HPDE6-E6E7 (cell line): ENCODE results near the gene RAP1B.
"Not testable (repeated sequence)": the region's sequence is repeated elsewhere in the genome, so short reads cannot be mapped to it uniquely, and the experiment has no call there.

Source experiments
- DNase-seq: peaks from one replicate; pipeline ENCODE4 v3.0.0; 2011; ENCODE audit warnings: missing footprints; ENCODE audit errors: extremely low spot score

The RAP1B gene

GRCh38 chr12:68633614-68634558, 23.2 kb downstream of the RAP1B start:
- DNase-seq, result no peak

GRCh38 chr12:68636268-68636667, 25.6 kb downstream of the RAP1B start:
- DNase-seq, result peak; percentile 21

GRCh38 chr12:68637439-68637838, 26.7 kb downstream of the RAP1B start:
- not testable (repeated sequence) for DNase-seq

GRCh38 chr12:68638171-68638570, 27.5 kb downstream of the RAP1B start:
- DNase-seq, result no peak

- DNase-seq, result no peak
These were observed 28.2 kb downstream of the RAP1B start for GRCh38 chr12:68638721-68639395.

- DNase-seq, result no peak
These were observed 28.7 kb downstream of the RAP1B start for GRCh38 chr12:68639396-68639767.

GRCh38 chr12:68641138-68641537, 30.4 kb downstream of the RAP1B start:
- DNase-seq, result no peak

GRCh38 chr12:68646484-68646883, 35.8 kb downstream of the RAP1B start:
- DNase-seq, result no peak

- DNase-seq, result no peak
These were observed 36.8 kb downstream of the RAP1B start for GRCh38 chr12:68647507-68647906.

- DNase-seq, result no peak
These were observed 37.5 kb downstream of the RAP1B start for GRCh38 chr12:68648179-68648578.

GRCh38 chr12:68665016-68665569, 54.4 kb downstream of the RAP1B start:
- no peak for DNase-seq

- DNase-seq, result no peak
These were observed 56.6 kb downstream of the RAP1B start for GRCh38 chr12:68667291-68667690.

GRCh38 chr12:68667896-68668295, 57.2 kb downstream of the RAP1B start:
- no peak for DNase-seq

GRCh38 chr12:68671179-68671578, 60.5 kb downstream of the RAP1B start:
- DNase-seq, result no peak

- no peak for DNase-seq
These were observed 63.1 kb downstream of the RAP1B start for GRCh38 chr12:68673788-68674187.

- no peak for DNase-seq
These were observed 63.7 kb downstream of the RAP1B start for GRCh38 chr12:68674376-68674775.

GRCh38 chr12:68675101-68675842, 64.6 kb downstream of the RAP1B start:
- DNase-seq, result no peak

- not testable (repeated sequence) for DNase-seq
These were observed 66.2 kb downstream of the RAP1B start for GRCh38 chr12:68676854-68677253.

- DNase-seq, result no peak
These were observed 75.5 kb downstream of the RAP1B start for GRCh38 chr12:68686262-68686594.

GRCh38 chr12:68686595-68687521, 76.2 kb downstream of the RAP1B start, which contains the start of gene NUP107:
Gene NUP107, plus strand, starts transcription at chr12:68686978. Its CDS starts 88 bp downstream, at chr12:68687066.
- peak; percentile 99 for DNase-seq

- no peak for DNase-seq
These were observed 84.8 kb downstream of the RAP1B start for GRCh38 chr12:68695454-68695853.
